ENCODE results near the gene LGI4.

DNA sequence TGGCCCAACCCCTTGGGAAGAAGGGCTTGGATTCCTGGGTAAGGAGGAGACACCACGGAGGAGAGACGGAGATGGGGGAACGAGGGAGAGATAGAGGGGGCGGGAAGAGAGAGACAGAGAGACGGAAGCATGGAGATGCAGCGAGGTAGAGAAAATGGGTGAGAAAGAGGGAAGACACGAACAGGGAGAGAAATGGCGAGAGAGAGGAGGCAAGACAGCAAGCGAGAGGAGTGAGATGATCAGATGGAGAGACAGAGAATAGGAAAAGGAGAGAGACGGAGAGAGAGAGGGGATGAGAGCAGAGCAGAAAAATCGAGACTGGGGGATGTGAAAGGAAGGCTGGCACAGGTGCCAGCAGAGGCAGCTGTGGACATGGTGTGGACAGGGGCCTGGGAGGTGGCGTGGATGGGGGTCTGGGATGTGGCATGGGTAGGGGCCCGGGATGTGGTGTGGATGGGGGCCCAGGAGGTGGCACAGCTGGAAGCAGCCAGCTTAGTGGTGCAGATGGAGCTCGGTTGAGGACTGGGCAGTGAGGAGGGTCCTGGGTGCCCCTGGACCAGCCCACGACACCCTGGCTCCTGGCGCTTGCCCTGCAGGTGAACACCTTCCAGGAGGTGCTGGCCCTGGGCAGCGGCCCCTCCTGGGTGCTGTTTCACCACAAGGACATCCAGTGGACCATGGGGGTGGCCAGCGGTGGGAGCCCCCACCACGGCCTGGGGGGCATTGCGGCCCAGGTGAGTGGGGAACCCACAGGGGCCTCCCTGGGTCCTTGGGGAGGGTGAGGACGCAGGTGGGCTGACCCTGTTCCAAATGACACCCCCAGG is 59.4 kb downstream of the LGI4 start:
- TF ChIP-seq, protein P1, sequence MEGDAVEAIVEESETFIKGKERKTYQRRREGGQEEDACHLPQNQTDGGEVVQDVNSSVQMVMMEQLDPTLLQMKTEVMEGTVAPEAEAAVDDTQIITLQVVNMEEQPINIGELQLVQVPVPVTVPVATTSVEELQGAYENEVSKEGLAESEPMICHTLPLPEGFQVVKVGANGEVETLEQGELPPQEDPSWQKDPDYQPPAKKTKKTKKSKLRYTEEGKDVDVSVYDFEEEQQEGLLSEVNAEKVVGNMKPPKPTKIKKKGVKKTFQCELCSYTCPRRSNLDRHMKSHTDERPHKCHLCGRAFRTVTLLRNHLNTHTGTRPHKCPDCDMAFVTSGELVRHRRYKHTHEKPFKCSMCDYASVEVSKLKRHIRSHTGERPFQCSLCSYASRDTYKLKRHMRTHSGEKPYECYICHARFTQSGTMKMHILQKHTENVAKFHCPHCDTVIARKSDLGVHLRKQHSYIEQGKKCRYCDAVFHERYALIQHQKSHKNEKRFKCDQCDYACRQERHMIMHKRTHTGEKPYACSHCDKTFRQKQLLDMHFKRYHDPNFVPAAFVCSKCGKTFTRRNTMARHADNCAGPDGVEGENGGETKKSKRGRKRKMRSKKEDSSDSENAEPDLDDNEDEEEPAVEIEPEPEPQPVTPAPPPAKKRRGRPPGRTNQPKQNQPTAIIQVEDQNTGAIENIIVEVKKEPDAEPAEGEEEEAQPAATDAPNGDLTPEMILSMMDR (IDR thresholded peaks at IDR 0.05; ENCODE audit: insufficient read depth, low read length, poor library complexity, severe bottlenecking): no peak
- TF ChIP-seq EZH2phosphoT487 (conservative IDR thresholded peaks at IDR 0.05; ENCODE audit: low read length): no peak
